ENCODE results near the gene EEFSEC. TPM values are rescaled to one million over a fixed set of nuclear protein-coding genes. Genes with fewer than 3 reads are reported as not detected.
A peak's percentile ranks its signal among the peaks of the same experiment; 100 is the strongest.

EEFSEC gene
- total and polyA plus RNA-seq, 2 of the 8 experiments (the other 6 are each of a cell fraction or from before 2014, with no cell fraction given): 13.1 to 19.8 TPM

DNA sequence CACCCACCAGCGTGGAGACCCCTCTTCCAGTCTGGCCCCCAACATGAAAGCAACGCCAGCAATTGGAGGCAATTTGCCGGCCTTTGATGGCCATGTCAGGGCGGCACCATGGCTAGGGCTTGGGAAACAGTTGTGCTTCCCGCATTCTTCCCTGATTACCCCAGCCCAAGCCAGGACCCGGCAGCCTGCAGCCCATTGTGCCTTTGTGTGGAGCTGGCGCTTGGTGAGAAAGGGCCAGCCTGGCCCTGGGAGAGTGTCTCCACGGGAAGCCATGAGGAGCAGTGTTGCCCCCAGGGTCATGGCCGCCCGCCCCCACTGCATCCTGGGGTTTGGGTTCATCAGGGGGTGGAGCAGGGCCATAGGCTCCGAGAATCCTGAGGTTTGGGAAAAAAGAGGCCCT, 247.4 kb downstream of the EEFSEC start:
- no peak overlapping the region for H4K91ac ChIP-seq (replicated peaks; ENCODE audit: insufficient read length, low read length)
- ChIA-PET POLR2A (ENCODE audit: partially characterized antibody) (interaction anchor here (1.0 kb wide), 1 partner anchor 31 kb away, joined by 3 read pairs; no protein-coding TSS in a partner anchor), CTCF (ENCODE audit: partially characterized antibody) (interaction anchor here (0.6 to 2.7 kb wide), 3 partner anchors 9 to 107 kb away, joined by 3 to 20 read pairs (median 3); no protein-coding TSS in a partner anchor)
- no peak overlapping the region for H4K5ac ChIP-seq (ENCODE audit: insufficient read length, low read depth, low read length)
- no peak overlapping the region; the same call in 1 of the 2 replicates for H3K18ac ChIP-seq (ENCODE audit: extremely low read depth, low read length)
- FAIRE-seq: no peak
- no peak overlapping the region for H2BK120ac ChIP-seq (replicated peaks; ENCODE audit: low read depth, low read length)
- H3K4me1 ChIP-seq (replicated peaks in 1 of 4; ENCODE audit: control insufficient read depth in 3 of 4, insufficient read depth in 4 of 4, low read length in 3 of 4): peaks cover 0 to 11% (median 5%) of the 10 kb centered on the region in 4 experiments; a peak in 5 of 7 replicates
- no peak overlapping the region for H3K14ac ChIP-seq (ENCODE audit: insufficient read length)
- H2AK5ac ChIP-seq (ENCODE audit: low read depth, low read length): no peak overlapping the region
- no peaks in the 10 kb centered on the region for H3K79me2 ChIP-seq (ENCODE audit: control insufficient read depth in 1 of 2, insufficient read depth in 2 of 2, low read length in 2 of 2)
- no peaks in the 10 kb centered on the region for H3K27me3 ChIP-seq (replicated peaks in 1 of 4; ENCODE audit: control insufficient read depth in 3 of 4, extremely low read depth in 1 of 4, insufficient read depth in 3 of 4, low read length in 3 of 4)
- no peak overlapping the region for H2BK15ac ChIP-seq (ENCODE audit: low read length)
- no peak overlapping the region for H3K9ac ChIP-seq (replicated peaks in 1 of 4; ENCODE audit: extremely low read depth in 1 of 4, low read depth in 3 of 4, low read length in 3 of 4)
- H2BK12ac ChIP-seq (ENCODE audit: low read depth, low read length): peak overlapping the region; percentile 63; the same call in 1 of the 2 replicates
- H3K56ac ChIP-seq (replicated peaks; ENCODE audit: insufficient read length, low read depth, low read length): no peak overlapping the region
- H3K27ac ChIP-seq (ENCODE audit: low read depth, low read length): no peak overlapping the region
- H4K20me1 ChIP-seq (replicated peaks in 1 of 2; ENCODE audit: control insufficient read depth in 1 of 2, insufficient read depth in 2 of 2, low read length in 2 of 2): no peaks in the 10 kb centered on the region
- no peaks in the 10 kb centered on the region for H3K36me3 ChIP-seq (ENCODE audit: control insufficient read depth in 2 of 4, insufficient read depth in 4 of 4, low read length in 3 of 4)
- H2AFZ ChIP-seq (ENCODE audit: low read length): no peak overlapping the region
- H3K4me2 ChIP-seq (ENCODE audit: insufficient read depth in 1 of 2, low read depth in 2 of 2, low read length in 2 of 2): no peak overlapping the region
- H3K4me3 ChIP-seq (ENCODE audit: extremely low read depth in 1 of 4, insufficient read depth in 2 of 4, low read depth in 3 of 4, low read length in 4 of 4): no peak overlapping the region
- no peak for DNase-seq (ENCODE audit: low read depth in 1 of 2, low spot score in 2 of 2)
- H3K9me3 ChIP-seq (ENCODE audit: insufficient read depth in 2 of 2, low read depth in 1 of 2, low read length in 1 of 2): no peaks in the 10 kb centered on the region
- WGBS, 2 experiments (ENCODE audit: extremely low coverage in 1 of 2, insufficient coverage in 1 of 2, insufficient read length in 1 of 2, insufficient replicate concordance in 2 of 2, low coverage in 1 of 2, low lambda C conversion rate in 2 of 2, missing lambda C conversion rate in 1 of 2): 84% methylated on average over 11 of the region's 11 CpGs; no CpG with 5 or more reads in 1 of the 2 experiments
- H2BK5ac ChIP-seq (ENCODE audit: low read depth, low read length): no peak overlapping the region
- H4K8ac ChIP-seq (ENCODE audit: extremely low read depth, insufficient read depth, low read length): no peak overlapping the region
- no peak overlapping the region for H3K23ac ChIP-seq (ENCODE audit: insufficient read length)
- H3K79me1 ChIP-seq (ENCODE audit: low read depth, low read length): no peaks in the 10 kb centered on the region
- no peaks in the 10 kb centered on the region for H3K23me2 ChIP-seq (ENCODE audit: low read depth, low read length)
- no peak overlapping the region for H2BK20ac ChIP-seq (ENCODE audit: low read length)
- H3K4ac ChIP-seq (replicated peaks; ENCODE audit: insufficient read length, low read depth, low read length): no peak overlapping the region
- TF ChIP-seq ZNF274 (IDR thresholded peaks at IDR 0.05; ENCODE audit: borderline replicate concordance, extremely low read depth, low read length): no peak
- TF ChIP-seq RFX5 (IDR thresholded peaks at IDR 0.05; ENCODE audit: borderline replicate concordance, low read depth, low read length): no peak
- TF ChIP-seq BACH1 (IDR thresholded peaks at IDR 0.05; ENCODE audit: low read length): no peak
- no peak for TF ChIP-seq TCF12 (IDR thresholded peaks at IDR 0.05; ENCODE audit: low read depth, low read length)
- TF ChIP-seq PHF8 (conservative IDR thresholded peaks at IDR 0.05; ENCODE audit: low read depth, low read length): no peak
- TF ChIP-seq GTF2F1 (IDR thresholded peaks at IDR 0.05; ENCODE audit: borderline replicate concordance, low read depth, low read length): no peak
- no peak for TF ChIP-seq HDAC6 (IDR thresholded peaks at IDR 0.05; ENCODE audit: low read depth, low read length)
- no peak for TF ChIP-seq SP2 (IDR thresholded peaks at IDR 0.05; ENCODE audit: low read length)
- TF ChIP-seq CBX8 (IDR thresholded peaks at IDR 0.05; ENCODE audit: borderline replicate concordance, low read depth, low read length): no peak
- no peak for TF ChIP-seq EZH2 (IDR thresholded peaks at IDR 0.05; ENCODE audit: low read depth, low read length, severe bottlenecking)
